ENCODE results near the gene F7.

The F7 gene

DNA sequence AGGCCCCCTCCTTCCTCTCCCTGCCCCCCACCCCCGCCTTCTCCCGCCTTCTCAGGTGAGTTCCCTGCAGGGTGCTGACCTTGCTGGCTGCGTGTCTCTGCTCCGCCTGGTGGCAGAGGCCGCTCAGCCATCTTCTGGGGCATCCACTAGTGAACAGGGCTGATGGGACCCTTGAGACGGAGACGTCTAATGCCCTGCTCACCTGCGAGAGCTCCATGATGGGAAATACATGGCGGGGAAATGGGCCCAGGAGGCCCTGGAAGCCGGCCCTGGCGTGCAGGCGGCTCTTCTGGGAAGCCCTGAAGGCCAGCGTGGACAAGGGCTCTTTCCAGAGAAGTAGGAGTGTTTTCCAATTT, 15.2 kb upstream of the F7 start:
- TF ChIP-seq ZBTB7A (IDR thresholded peaks at IDR 0.05; ENCODE audit: low read depth) = no peak

DNA sequence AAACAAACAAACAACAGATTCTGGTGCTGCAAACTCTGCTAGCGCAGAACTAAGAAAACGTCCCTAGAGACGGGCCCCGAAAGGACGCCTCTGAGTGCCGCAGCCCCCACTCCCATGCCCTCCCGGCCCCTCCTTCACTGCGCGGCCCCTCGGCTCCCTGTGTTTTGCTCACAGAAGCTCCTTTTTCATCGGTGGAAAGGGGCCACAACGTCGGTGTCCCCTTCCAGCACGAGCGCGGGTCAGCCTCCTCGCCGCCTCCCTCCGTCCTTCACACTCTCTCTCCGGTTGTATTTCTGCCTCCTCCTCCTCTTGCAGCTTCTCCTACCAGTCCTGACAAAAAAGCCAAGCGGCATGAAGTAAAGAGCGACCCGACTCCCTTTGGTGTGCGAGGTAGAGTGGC, 14.8 kb upstream of the F7 start:
- TF ChIP-seq EP300 (IDR thresholded peaks at IDR 0.05; ENCODE audit: borderline replicate concordance) (no peak), CEBPB (IDR thresholded peaks at IDR 0.05) (no peak), TEAD4 (IDR thresholded peaks at IDR 0.05) (no peak), ZBTB7A (IDR thresholded peaks at IDR 0.05; ENCODE audit: low read depth) (no peak), CREB1 (IDR thresholded peaks at IDR 0.05; ENCODE audit: low read depth) (no peak), RAD21 (IDR thresholded peaks at IDR 0.05; ENCODE audit: low read depth) (no peak), TCF12 (IDR thresholded peaks at IDR 0.05; ENCODE audit: low read depth) (no peak), NFIC (IDR thresholded peaks at IDR 0.05) (no peak), EGR1 (IDR thresholded peaks at IDR 0.05) (no peak), TAF1 (IDR thresholded peaks at IDR 0.05; ENCODE audit: low read depth) (no peak), YY1 (IDR thresholded peaks at IDR 0.05; ENCODE audit: low read depth) (no peak), FOXM1 (IDR thresholded peaks at IDR 0.05; ENCODE audit: borderline replicate concordance, low read depth) (no peak)
- TF ChIP-seq, protein P1, sequence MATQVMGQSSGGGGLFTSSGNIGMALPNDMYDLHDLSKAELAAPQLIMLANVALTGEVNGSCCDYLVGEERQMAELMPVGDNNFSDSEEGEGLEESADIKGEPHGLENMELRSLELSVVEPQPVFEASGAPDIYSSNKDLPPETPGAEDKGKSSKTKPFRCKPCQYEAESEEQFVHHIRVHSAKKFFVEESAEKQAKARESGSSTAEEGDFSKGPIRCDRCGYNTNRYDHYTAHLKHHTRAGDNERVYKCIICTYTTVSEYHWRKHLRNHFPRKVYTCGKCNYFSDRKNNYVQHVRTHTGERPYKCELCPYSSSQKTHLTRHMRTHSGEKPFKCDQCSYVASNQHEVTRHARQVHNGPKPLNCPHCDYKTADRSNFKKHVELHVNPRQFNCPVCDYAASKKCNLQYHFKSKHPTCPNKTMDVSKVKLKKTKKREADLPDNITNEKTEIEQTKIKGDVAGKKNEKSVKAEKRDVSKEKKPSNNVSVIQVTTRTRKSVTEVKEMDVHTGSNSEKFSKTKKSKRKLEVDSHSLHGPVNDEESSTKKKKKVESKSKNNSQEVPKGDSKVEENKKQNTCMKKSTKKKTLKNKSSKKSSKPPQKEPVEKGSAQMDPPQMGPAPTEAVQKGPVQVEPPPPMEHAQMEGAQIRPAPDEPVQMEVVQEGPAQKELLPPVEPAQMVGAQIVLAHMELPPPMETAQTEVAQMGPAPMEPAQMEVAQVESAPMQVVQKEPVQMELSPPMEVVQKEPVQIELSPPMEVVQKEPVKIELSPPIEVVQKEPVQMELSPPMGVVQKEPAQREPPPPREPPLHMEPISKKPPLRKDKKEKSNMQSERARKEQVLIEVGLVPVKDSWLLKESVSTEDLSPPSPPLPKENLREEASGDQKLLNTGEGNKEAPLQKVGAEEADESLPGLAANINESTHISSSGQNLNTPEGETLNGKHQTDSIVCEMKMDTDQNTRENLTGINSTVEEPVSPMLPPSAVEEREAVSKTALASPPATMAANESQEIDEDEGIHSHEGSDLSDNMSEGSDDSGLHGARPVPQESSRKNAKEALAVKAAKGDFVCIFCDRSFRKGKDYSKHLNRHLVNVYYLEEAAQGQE (IDR thresholded peaks at IDR 0.05; ENCODE audit: low read depth) = no peak
- TF ChIP-seq, protein P2, sequence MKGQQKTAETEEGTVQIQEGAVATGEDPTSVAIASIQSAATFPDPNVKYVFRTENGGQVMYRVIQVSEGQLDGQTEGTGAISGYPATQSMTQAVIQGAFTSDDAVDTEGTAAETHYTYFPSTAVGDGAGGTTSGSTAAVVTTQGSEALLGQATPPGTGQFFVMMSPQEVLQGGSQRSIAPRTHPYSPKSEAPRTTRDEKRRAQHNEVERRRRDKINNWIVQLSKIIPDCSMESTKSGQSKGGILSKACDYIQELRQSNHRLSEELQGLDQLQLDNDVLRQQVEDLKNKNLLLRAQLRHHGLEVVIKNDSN (IDR thresholded peaks at IDR 0.05) = no peak
- TF ChIP-seq, protein P3, sequence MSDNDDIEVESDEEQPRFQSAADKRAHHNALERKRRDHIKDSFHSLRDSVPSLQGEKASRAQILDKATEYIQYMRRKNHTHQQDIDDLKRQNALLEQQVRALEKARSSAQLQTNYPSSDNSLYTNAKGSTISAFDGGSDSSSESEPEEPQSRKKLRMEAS (IDR thresholded peaks at IDR 0.05) = no peak

DNA sequence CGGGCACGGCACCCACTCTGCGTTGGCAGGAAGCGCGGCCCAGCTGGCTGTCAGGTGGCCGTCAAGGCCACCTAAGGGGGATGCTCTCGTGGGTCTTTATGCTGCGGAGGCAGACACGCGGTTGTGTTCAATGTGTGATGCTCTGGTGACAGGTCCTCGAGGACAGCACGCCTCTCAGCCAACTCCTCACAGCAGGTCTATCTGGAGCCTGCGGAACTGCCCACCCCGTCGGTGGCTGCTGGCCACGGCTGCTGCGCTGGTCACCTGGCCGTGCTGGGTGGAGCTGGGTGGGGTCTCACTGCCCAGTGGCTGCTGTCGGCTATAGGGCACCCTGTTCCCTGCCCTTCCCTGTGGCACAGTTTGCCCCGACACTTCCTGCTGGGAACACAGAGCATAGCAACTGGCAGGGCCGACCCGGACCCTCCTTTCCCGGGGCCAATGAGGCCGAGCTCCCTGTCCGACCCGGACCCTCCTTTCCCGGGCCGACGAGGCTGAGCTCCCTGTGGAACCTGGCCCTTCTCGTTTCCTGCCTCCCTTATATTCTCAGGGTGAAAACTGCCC, 14.3 kb upstream of the F7 start:
- TF ChIP-seq FOXM1 (IDR thresholded peaks at IDR 0.05; ENCODE audit: borderline replicate concordance, low read depth) (no peak), ZBTB7A (IDR thresholded peaks at IDR 0.05; ENCODE audit: low read depth) (no peak), EP300 (IDR thresholded peaks at IDR 0.05; ENCODE audit: borderline replicate concordance) (no peak), TAF1 (IDR thresholded peaks at IDR 0.05; ENCODE audit: low read depth) (no peak), TEAD4 (IDR thresholded peaks at IDR 0.05) (no peak), TCF12 (IDR thresholded peaks at IDR 0.05; ENCODE audit: low read depth) (no peak)
- TF ChIP-seq, protein P2 (IDR thresholded peaks at IDR 0.05) = no peak
- TF ChIP-seq, protein P1 (IDR thresholded peaks at IDR 0.05; ENCODE audit: low read depth) = no peak
- TF ChIP-seq, protein P3 (IDR thresholded peaks at IDR 0.05) = no peak

DNA sequence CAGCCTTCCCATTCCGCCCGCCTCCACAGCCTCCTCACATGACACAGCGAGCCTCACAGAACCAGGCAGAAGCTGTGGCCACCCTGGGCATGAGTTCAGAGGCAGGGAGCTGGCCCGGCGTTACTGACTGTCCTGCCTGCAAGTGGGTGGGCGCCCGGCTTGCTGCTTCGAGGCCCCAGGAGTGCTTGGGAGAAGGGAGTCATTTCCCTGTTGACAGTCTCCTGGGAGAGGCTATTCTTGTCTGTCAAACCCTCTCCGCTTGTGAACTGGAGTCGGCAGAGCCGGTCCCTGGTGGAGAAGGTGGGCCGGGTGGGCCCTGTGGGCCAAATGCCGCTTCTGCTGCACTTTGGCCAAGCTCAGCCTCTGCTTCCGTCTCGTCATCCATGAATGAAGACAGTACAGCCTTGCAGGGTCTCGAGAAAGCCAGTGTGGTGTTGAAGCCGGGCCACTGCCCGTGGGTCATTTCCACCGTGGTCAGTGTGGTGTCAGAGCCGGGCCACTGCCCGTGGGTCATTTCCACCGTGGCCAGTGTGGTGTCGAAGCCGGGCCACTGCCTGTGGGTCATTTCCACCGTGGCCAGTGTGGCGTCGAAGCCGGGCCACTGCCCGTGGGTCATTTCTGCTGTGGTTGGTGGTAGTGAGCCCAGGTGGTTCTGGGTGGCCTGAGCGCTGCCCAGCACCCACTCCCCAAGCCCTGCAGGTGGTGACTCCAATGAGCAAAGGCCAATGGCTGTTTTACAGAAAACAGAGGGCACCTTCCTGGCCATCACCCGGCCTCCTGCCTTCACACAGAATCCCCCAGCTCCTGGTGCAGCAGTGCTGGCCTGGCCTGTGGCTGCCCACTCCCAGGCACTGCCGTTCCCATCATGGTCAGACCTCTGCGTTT, 13.5 kb upstream of the F7 start:
- TF ChIP-seq TEAD4 (IDR thresholded peaks at IDR 0.05) = no peak
- TF ChIP-seq, protein P3 (IDR thresholded peaks at IDR 0.05) = no peak
- TF ChIP-seq, protein P2 (IDR thresholded peaks at IDR 0.05) = no peak
- TF ChIP-seq EP300 (IDR thresholded peaks at IDR 0.05; ENCODE audit: borderline replicate concordance) = no peak
- TF ChIP-seq TAF1 (IDR thresholded peaks at IDR 0.05; ENCODE audit: low read depth) = no peak
- TF ChIP-seq ZBTB7A (IDR thresholded peaks at IDR 0.05; ENCODE audit: low read depth) = no peak
- no peak for TF ChIP-seq CREB1 (IDR thresholded peaks at IDR 0.05; ENCODE audit: low read depth)
- no peak for TF ChIP-seq EGR1 (IDR thresholded peaks at IDR 0.05)
- TF ChIP-seq, protein P1 (IDR thresholded peaks at IDR 0.05; ENCODE audit: low read depth) = no peak
- no peak for TF ChIP-seq NFIC (IDR thresholded peaks at IDR 0.05)
- no peak for TF ChIP-seq FOXM1 (IDR thresholded peaks at IDR 0.05; ENCODE audit: borderline replicate concordance, low read depth)
- no peak for TF ChIP-seq TCF12 (IDR thresholded peaks at IDR 0.05; ENCODE audit: low read depth)
- TF ChIP-seq YY1 (IDR thresholded peaks at IDR 0.05; ENCODE audit: low read depth) = no peak
- no peak for TF ChIP-seq RAD21 (IDR thresholded peaks at IDR 0.05; ENCODE audit: low read depth)
- TF ChIP-seq CEBPB (IDR thresholded peaks at IDR 0.05) = no peak

All from Ishikawa (cell line).